Skeletal muscle satellite cell (primary cell): Measurements from ENCODE around the gene FAN1.

Experiments
- H3K27me3 ChIP-seq: 2 replicates; pipeline ENCODE4 v1.7.0; 2013; ENCODE audit warnings: low read length; ENCODE audit not compliant: control insufficient read depth, insufficient read depth
- H3K36me3 ChIP-seq: 2 replicates; pipeline ENCODE4 v1.7.0; 2013; ENCODE audit warnings: mild to moderate bottlenecking, control low read depth, low read length; ENCODE audit not compliant: insufficient read depth
- H3K4me1 ChIP-seq: 2 replicates; pipeline ENCODE4 v1.7.0; 2013; ENCODE audit warnings: low read length; ENCODE audit not compliant: control insufficient read depth, insufficient read depth
- H3K4me2 ChIP-seq: 2 replicates; pipeline ENCODE4 v1.7.0; 2013; ENCODE audit warnings: mild to moderate bottlenecking, low read length
- H3K4me3 ChIP-seq: 2 replicates; pipeline ENCODE4 v1.7.0; 2013; ENCODE audit warnings: low read length
- H3K9ac ChIP-seq: 2 replicates; pipeline ENCODE4 v1.7.0; 2013; ENCODE audit warnings: mild to moderate bottlenecking, low read depth, low read length, moderate library complexity
- H3K9me3 ChIP-seq: replicated peaks from 2 replicates; pipeline ENCODE4 v1.7.0; 2013; ENCODE audit warnings: mild to moderate bottlenecking, control low read depth, low read length

FAN1 gene

GRCh38 chr15:30962659-30963058, 58.9 kb downstream of the FAN1 start:
- Histone ChIP-seq H3K9me3 (no peaks in the 10 kb centered on the region), H3K4me2 (no peak overlapping the region), H3K9ac (no peak overlapping the region), H3K36me3 (peaks cover 48% of the 10 kb centered on the region), H3K4me1 (no peaks in the 10 kb centered on the region), H3K4me3 (no peak overlapping the region), H3K27me3 (no peaks in the 10 kb centered on the region)

- Histone ChIP-seq H3K9me3 (no peaks in the 10 kb centered on the region), H3K36me3 (peaks cover 40% of the 10 kb centered on the region), H3K27me3 (no peaks in the 10 kb centered on the region), H3K9ac (no peak overlapping the region), H3K4me2 (no peak overlapping the region), H3K4me3 (no peak overlapping the region), H3K4me1 (no peaks in the 10 kb centered on the region)
Observed at GRCh38 chr15:30963681-30964080, 60.0 kb downstream of the FAN1 start.

GRCh38 chr15:30969724-30970123, 66.0 kb downstream of the FAN1 start:
- Histone ChIP-seq H3K4me3 (no peak overlapping the region), H3K36me3 (peaks cover 42% of the 10 kb centered on the region)

GRCh38 chr15:30973379-30973778, 69.7 kb downstream of the FAN1 start:
- no peaks in the 10 kb centered on the region for H3K27me3 ChIP-seq
- no peak overlapping the region for H3K4me3 ChIP-seq
- no peak overlapping the region for H3K9ac ChIP-seq
- no peaks in the 10 kb centered on the region for H3K9me3 ChIP-seq
- peaks cover 34% of the 10 kb centered on the region for H3K36me3 ChIP-seq
- peaks cover 3% of the 10 kb centered on the region for H3K4me1 ChIP-seq
- H3K4me2 ChIP-seq = no peak overlapping the region

More at GRCh38 chr15:30969724-30970123, 66.0 kb downstream of the FAN1 start:
- Histone ChIP-seq H3K9ac (no peak overlapping the region), H3K27me3 (no peaks in the 10 kb centered on the region), H3K4me2 (no peak overlapping the region), H3K4me1 (peaks cover 3% of the 10 kb centered on the region), H3K9me3 (no peaks in the 10 kb centered on the region)

- Histone ChIP-seq H3K4me2 (no peak overlapping the region), H3K27me3 (no peaks in the 10 kb centered on the region), H3K4me1 (peaks cover 3% of the 10 kb centered on the region), H3K9me3 (no peaks in the 10 kb centered on the region), H3K36me3 (peaks cover 34% of the 10 kb centered on the region), H3K4me3 (no peak overlapping the region), H3K9ac (no peak overlapping the region)
Observed at GRCh38 chr15:30974112-30974511, 70.4 kb downstream of the FAN1 start.

GRCh38 chr15:30978328-30978727, 74.6 kb downstream of the FAN1 start:
- Histone ChIP-seq H3K9me3 (no peaks in the 10 kb centered on the region), H3K9ac (no peak overlapping the region), H3K4me3 (no peak overlapping the region), H3K4me1 (no peaks in the 10 kb centered on the region), H3K27me3 (no peaks in the 10 kb centered on the region), H3K4me2 (no peak overlapping the region), H3K36me3 (peaks cover 41% of the 10 kb centered on the region)

GRCh38 chr15:30979457-30979856, 75.7 kb downstream of the FAN1 start:
- Histone ChIP-seq H3K27me3 (no peaks in the 10 kb centered on the region), H3K9ac (no peak overlapping the region), H3K9me3 (no peaks in the 10 kb centered on the region), H3K4me1 (no peaks in the 10 kb centered on the region), H3K36me3 (peaks cover 30% of the 10 kb centered on the region), H3K4me3 (no peak overlapping the region), H3K4me2 (no peak overlapping the region)

GRCh38 chr15:30984118-30984517, 80.4 kb downstream of the FAN1 start:
- H3K9ac ChIP-seq = no peak overlapping the region
- H3K4me2 ChIP-seq = no peak overlapping the region
- no peak overlapping the region for H3K4me3 ChIP-seq
- H3K36me3 ChIP-seq = peaks cover 30% of the 10 kb centered on the region
- H3K27me3 ChIP-seq = no peaks in the 10 kb centered on the region
- no peaks in the 10 kb centered on the region for H3K9me3 ChIP-seq
- H3K4me1 ChIP-seq = peaks cover 13% of the 10 kb centered on the region

- H3K36me3 ChIP-seq = peaks cover 30% of the 10 kb centered on the region
- H3K9ac ChIP-seq = no peak overlapping the region
- H3K4me3 ChIP-seq = no peak overlapping the region
- no peaks in the 10 kb centered on the region for H3K27me3 ChIP-seq
- peak overlapping the region; percentile 21 for H3K4me2 ChIP-seq
- H3K4me1 ChIP-seq = peaks cover 16% of the 10 kb centered on the region
- H3K9me3 ChIP-seq = no peaks in the 10 kb centered on the region
Observed at GRCh38 chr15:30984542-30984941, 80.8 kb downstream of the FAN1 start.

GRCh38 chr15:30985081-30985531, 81.4 kb downstream of the FAN1 start:
- peaks cover 21% of the 10 kb centered on the region for H3K4me1 ChIP-seq
- H3K27me3 ChIP-seq = no peaks in the 10 kb centered on the region
- H3K4me3 ChIP-seq = no peak overlapping the region
- H3K9me3 ChIP-seq = no peaks in the 10 kb centered on the region
- H3K4me2 ChIP-seq = peak overlapping the region; percentile 21
- peaks cover 26% of the 10 kb centered on the region for H3K36me3 ChIP-seq
- no peak overlapping the region for H3K9ac ChIP-seq

- no peaks in the 10 kb centered on the region for H3K27me3 ChIP-seq
- H3K36me3 ChIP-seq = peaks cover 13% of the 10 kb centered on the region
- H3K4me1 ChIP-seq = peaks cover 22% of the 10 kb centered on the region
- peak overlapping the region; percentile 96 for H3K9ac ChIP-seq
- H3K4me2 ChIP-seq = peak overlapping the region; percentile 91
- peak overlapping the region; percentile 92 for H3K4me3 ChIP-seq
- no peaks in the 10 kb centered on the region for H3K9me3 ChIP-seq
Observed at GRCh38 chr15:30990036-30990435, 86.3 kb downstream of the FAN1 start.

- Histone ChIP-seq H3K36me3 (peaks cover 11% of the 10 kb centered on the region), H3K9ac (peak overlapping the region; percentile 96), H3K4me1 (peaks cover 16% of the 10 kb centered on the region), H3K9me3 (no peaks in the 10 kb centered on the region), H3K4me3 (peak overlapping the region; percentile 92), H3K27me3 (no peaks in the 10 kb centered on the region), H3K4me2 (peak overlapping the region; percentile 91)
Observed at GRCh38 chr15:30990446-30991254, 86.9 kb downstream of the FAN1 start.
